Stimulated activated naive CD8-positive, alpha-beta T cell treated with anti-CD3 and anti-CD28 coated beads, Interleukin-15, amount 100 ng/mL, for 72 hours (primary cell): ENCODE results near the gene MPRIP.
"Not testable (repeated sequence)": the region's sequence is repeated elsewhere in the genome, so short reads cannot be mapped to it uniquely, and the experiment has no call there.

Experiments
- ATAC-seq: fragments of 150-1000 bp; cut with Tn5 transposase; 2 replicates; pipeline ENCODE4 v1.10.0; 2021; ENCODE audit warnings: mild to moderate bottlenecking, moderate library complexity
- DNase-seq, 2 donors: peaks; one replicate each; pipeline ENCODE4 v3.0.0; 2021 to 2022
- H3K27ac Mint-ChIP-seq, 2 donors: one replicate each; pipeline ENCODE4 v1.8.0; 2022; ENCODE audit warnings: mild to moderate bottlenecking in 2 of 2, mixed read lengths in 2 of 2, moderate library complexity in 2 of 2
- H3K27me3 Mint-ChIP-seq: one replicate; pipeline ENCODE4 v1.8.0; 2022; ENCODE audit warnings: mixed read lengths
- H3K4me1 Mint-ChIP-seq: one replicate; pipeline ENCODE4 v1.8.0; 2022; ENCODE audit warnings: mild to moderate bottlenecking, mixed read lengths
- H3K4me3 Mint-ChIP-seq, 2 donors: one replicate each; pipeline ENCODE4 v1.8.0; 2022; ENCODE audit warnings: mild to moderate bottlenecking in 2 of 2, mixed read lengths in 2 of 2, moderate library complexity in 1 of 2
- H3K9me3 Mint-ChIP-seq, 2 donors: one replicate each; pipeline ENCODE4 v1.8.0; 2022; ENCODE audit warnings: mixed read lengths in 2 of 2

Gene MPRIP, protein sequence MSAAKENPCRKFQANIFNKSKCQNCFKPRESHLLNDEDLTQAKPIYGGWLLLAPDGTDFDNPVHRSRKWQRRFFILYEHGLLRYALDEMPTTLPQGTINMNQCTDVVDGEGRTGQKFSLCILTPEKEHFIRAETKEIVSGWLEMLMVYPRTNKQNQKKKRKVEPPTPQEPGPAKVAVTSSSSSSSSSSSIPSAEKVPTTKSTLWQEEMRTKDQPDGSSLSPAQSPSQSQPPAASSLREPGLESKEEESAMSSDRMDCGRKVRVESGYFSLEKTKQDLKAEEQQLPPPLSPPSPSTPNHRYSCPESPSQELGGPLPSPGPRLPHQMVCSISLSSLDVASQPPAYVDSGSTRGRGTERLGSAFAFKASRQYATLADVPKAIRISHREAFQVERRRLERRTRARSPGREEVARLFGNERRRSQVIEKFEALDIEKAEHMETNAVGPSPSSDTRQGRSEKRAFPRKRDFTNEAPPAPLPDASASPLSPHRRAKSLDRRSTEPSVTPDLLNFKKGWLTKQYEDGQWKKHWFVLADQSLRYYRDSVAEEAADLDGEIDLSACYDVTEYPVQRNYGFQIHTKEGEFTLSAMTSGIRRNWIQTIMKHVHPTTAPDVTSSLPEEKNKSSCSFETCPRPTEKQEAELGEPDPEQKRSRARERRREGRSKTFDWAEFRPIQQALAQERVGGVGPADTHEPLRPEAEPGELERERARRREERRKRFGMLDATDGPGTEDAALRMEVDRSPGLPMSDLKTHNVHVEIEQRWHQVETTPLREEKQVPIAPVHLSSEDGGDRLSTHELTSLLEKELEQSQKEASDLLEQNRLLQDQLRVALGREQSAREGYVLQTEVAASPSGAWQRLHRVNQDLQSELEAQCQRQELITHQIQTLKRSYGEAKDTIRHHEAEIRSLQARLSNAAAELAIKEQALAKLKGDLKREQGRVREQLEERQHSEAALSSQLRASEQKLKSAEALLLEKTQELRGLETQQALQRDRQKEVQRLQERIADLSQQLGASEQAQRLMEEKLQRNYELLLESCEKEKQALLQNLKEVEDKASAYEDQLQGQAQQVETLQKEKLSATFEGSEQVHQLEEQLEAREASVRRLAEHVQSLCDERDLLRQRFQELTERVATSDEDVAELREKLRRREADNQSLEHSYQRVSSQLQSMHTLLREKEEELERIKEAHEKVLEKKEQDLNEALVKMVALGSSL (N-terminal part only)

DNA sequence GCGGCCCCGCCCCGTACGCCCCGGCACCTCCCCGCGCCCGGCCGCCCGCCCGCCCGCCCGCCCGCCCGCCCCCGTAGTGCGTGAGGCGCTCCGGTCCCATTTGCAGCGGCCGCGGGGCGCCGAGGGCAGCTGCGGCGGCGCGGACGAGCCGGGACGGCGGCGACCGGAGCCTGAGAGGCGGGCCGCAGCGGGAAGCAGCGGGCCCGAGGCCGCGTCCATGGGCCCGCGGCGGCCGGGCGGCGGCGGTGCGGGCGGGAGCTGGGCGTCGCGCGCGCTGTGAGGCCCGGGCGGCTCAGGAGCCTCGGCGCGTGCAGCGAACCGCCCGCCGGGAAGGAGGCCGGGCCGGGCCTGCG, at the start of gene MPRIP:
Gene MPRIP, plus strand, starts transcription at position 74 of the 353 bp plus-strand sequence. CDS start 392 bp downstream, outside the sequence.
- DNase-seq (no peak), ATAC-seq (peak; percentile 33)
- no peaks in the 10 kb centered on the region for H3K9me3 Mint-ChIP-seq
- H3K4me1 Mint-ChIP-seq = peaks cover 50% of the 10 kb centered on the region
- H3K27ac Mint-ChIP-seq = peak within 1 kb of the TSS; percentile 84 to 89
- peak within 1 kb of the TSS; percentile 87 to 90 for H3K4me3 Mint-ChIP-seq
- no peaks in the 10 kb centered on the region for H3K27me3 Mint-ChIP-seq

DNA sequence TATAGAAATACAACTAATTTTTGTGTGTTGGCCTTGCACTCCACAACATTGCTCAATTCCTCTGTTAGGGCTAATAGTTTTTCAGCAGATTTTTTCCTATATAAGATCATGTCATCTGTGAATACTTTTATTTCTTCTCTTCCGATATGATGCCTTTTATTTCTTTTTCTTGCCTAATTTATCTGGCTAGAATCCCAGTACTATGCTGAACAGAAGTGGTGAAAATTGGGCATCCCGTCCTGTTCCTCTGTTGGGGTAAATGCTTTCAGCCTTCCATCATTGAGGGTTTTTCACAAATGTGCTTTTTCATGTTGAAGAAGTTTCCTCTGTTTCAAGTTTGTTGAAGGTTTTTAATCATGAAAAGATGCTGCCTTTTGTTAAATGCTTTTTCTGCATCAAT, 47.6 kb upstream of the MPRIP start:
- ATAC-seq (no peak), DNase-seq (no peak)
- H3K27me3 Mint-ChIP-seq = no peaks in the 10 kb centered on the region
- H3K9me3 Mint-ChIP-seq = no peaks in the 10 kb centered on the region
- no peak overlapping the region for H3K27ac Mint-ChIP-seq
- peaks cover 19% of the 10 kb centered on the region for H3K4me1 Mint-ChIP-seq
- no peak overlapping the region for H3K4me3 Mint-ChIP-seq

DNA sequence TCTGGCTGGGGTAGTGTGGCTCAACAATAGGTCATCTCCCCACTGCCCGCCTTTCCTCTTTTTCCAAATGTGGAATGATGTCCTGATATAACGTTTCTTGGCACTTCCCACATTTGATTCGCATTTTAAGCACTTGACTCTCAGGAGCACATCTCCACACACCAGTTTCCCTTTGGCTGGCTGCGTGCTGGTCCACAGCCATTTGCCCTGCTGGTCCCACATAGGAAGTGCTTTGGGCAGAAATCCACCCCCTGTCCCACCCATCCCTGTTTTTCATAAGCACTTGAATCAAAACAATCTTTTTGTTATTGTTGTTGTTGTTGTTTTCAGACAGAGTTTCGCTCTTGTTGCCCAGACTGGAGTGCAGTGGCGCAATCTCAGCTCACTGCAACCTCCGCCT, 46.3 kb upstream of the MPRIP start:
- Mint-ChIP-seq H3K27me3 (no peaks in the 10 kb centered on the region), H3K9me3 (no peaks in the 10 kb centered on the region), H3K4me3 (no peak overlapping the region), H3K4me1 (peaks cover 7% of the 10 kb centered on the region), H3K27ac (no peak overlapping the region)
- DNase-seq (no peak), ATAC-seq (no peak)

DNA sequence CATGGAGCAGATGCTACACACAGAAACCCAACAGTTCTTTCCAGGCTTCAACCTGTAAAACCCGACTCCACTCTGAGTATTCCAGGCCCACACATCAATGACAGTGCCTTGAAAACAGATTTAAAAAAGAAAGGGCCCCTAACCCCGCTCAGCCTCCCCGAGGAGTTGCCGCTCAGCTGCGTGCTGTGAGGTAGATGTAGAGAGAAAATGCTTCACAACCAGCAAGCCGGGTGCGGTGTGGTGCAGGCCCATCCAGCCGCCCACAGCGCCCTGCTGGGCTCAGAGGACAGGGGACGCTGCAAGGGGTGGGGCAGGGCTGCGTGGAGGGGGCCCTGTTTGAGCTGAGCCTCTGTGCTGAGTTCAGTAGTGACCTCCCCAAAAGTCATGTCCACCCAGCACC, 45.5 kb upstream of the MPRIP start:
- DNase-seq, H3K4me1 Mint-ChIP-seq, H3K9me3 Mint-ChIP-seq, ATAC-seq, H3K27ac Mint-ChIP-seq, H3K27me3 Mint-ChIP-seq, H3K4me3 Mint-ChIP-seq: not testable (repeated sequence)

DNA sequence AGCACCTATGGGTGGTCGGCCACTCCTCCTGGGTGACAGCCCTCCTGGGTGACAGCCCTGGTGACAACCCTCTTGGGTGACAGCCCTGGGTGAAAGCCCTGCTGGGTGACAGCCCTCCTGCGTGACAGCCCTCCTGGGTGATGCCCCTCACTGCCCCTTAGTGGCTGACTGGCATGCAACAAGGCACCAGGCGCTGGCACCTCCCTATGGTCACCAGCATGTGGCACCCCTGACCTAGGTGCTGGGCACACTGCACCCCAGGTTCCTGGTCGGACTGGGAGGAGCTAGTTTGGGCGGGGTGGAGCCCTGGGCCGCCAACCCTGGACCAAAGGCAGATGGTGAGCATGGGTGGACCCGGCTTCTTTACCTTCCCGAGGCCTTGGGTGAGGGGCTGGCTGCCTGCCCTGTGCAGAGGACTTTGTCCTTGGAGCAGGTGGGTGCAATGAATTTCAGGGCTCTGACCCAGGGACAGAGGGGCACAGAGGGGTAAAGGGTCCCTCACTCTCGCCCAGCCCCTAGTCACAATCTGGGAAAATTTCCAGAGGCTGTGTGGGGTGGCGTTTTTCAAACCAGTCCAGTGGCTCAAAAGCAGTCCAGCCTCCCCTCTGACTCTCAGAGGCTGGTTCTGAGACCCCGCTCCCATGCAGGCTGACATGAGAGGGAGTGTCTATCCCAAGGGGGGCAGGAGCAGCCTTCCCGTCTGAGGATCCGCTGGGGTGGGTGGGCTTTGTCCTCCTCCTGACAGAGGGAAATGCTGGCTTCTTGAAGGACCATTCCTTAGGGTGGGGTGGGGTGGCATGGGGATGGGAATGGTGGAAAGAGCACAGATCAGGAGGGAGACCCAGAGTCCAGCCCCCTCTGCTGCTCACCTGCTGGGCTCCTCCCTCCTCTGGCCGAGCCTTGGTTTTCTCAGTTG, 44.5 kb upstream of the MPRIP start:
- peak; percentile 91 for ATAC-seq
- Mint-ChIP-seq H3K4me1 (peaks cover 7% of the 10 kb centered on the region), H3K9me3 (no peaks in the 10 kb centered on the region), H3K27ac (no peak overlapping the region), H3K27me3 (no peaks in the 10 kb centered on the region), H3K4me3 (no peak overlapping the region)
- DNase-seq = peak in 1 of 2 donors; percentile 86

DNA sequence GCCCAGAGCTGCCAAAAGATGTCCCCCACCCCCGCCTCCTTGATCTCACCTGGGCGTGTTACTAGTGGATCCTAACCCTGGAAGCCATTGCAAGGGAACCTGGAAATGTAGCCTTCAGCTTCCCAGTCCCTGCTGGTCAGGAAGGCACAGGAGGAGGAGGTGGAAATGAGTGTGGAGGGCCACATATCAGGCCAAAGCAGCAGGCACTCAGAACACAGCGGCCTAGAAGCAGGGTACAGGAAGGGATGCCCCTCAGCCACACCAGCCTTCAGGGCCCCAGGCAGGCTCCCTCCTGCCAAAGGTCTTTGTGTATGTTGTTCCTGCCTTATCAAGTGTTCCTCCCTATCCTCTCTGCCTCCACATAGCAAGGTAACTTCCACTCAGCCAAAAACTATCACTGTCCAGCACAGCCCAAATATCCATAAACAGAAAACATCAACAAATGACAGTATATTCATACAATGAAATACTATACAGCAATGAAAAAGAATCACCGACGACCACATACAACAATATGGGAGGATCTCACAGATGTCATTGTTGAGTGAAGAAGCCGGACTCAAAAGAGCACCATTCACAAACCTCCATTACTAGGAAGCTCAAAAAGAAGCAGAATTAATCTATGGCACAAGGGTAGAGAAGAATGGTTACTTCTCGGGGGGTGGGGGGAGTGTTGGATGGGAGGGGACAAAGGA, 42.2 kb upstream of the MPRIP start:
- Mint-ChIP-seq H3K4me1 (peaks cover 7% of the 10 kb centered on the region), H3K27me3 (no peaks in the 10 kb centered on the region), H3K4me3 (no peak overlapping the region), H3K9me3 (no peaks in the 10 kb centered on the region), H3K27ac (peak overlapping the region in 1 of 2 donors; percentile 24)
- no peak for ATAC-seq
- no peak for DNase-seq

DNA sequence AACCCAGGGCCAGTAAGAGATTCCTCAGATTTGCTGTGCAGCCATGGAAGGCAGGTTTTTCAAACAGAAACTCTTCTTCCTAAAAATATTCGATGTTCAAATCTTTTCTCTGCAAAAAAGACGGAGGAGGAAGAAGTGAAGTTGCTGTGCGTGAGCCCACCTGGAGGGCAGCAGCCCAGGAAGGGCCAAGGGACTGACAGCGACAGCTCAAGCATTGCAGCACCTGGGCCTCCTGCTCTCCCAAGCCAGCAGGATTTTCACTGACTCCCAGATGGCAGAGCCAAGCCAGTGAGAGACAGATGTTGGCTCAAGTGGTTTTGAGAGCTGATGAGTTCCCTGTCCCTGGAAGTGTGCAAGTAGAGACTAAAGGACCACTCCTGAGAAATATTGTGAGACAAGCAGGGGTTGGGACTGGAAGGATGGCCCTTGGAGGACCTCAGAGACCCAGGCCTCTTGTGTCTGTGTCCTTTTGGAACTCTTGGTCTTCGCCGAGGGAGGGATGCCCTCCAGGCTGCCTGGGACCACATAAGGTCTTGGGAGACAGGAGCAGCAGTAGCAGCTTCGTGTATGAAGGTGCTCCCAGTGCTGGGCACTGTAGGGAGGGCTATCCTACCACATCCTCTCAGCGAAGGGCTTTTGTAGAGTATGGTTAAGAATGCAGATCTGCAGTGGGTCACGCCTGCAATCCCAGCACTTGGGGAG, 41.0 kb upstream of the MPRIP start:
- no peaks in the 10 kb centered on the region for H3K27me3 Mint-ChIP-seq
- DNase-seq = peak in 1 of 2 donors; percentile 11
- peaks cover 7% of the 10 kb centered on the region for H3K4me1 Mint-ChIP-seq
- H3K27ac Mint-ChIP-seq = no peak overlapping the region
- H3K9me3 Mint-ChIP-seq = no peaks in the 10 kb centered on the region
- H3K4me3 Mint-ChIP-seq = no peak overlapping the region
- peak; percentile 2 for ATAC-seq

DNA sequence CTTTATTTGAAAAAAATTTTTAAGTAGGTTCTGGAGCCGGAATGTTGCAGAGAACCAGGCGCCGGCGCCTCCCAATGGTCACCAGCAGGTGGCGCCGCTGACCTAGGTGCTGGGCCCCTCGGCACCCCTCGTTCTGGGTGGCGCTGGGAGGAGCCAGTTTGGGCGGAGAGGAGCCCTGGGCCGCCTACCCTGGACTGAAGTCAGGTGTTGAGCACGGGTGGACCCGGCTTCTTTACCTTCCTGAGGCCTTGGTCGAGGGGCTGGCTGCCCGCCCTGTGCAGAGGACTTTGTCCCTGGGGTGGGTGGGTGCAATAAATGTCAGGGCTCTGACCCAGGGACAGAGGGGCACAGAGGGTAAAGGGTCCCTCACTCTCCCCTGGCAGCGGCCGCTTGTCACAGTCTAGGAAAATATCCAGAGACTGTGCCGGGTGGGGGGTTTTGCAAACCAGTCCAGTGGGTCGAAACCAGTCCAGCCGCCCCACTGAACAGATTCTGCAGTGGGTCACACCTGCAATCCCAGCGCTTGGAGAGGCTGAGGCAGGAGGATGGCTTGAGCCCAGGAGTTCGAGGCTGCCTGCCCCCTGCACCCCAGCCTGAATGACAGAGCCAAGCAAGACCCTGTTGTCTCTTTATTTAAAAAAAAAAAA, 40.3 kb upstream of the MPRIP start:
- Mint-ChIP-seq H3K27me3 (no peaks in the 10 kb centered on the region), H3K4me1 (peaks cover 7% of the 10 kb centered on the region), H3K9me3 (no peaks in the 10 kb centered on the region), H3K27ac (no peak overlapping the region), H3K4me3 (no peak overlapping the region)
- peak; percentile 82 for ATAC-seq
- DNase-seq = peak; percentile 75 to 76

DNA sequence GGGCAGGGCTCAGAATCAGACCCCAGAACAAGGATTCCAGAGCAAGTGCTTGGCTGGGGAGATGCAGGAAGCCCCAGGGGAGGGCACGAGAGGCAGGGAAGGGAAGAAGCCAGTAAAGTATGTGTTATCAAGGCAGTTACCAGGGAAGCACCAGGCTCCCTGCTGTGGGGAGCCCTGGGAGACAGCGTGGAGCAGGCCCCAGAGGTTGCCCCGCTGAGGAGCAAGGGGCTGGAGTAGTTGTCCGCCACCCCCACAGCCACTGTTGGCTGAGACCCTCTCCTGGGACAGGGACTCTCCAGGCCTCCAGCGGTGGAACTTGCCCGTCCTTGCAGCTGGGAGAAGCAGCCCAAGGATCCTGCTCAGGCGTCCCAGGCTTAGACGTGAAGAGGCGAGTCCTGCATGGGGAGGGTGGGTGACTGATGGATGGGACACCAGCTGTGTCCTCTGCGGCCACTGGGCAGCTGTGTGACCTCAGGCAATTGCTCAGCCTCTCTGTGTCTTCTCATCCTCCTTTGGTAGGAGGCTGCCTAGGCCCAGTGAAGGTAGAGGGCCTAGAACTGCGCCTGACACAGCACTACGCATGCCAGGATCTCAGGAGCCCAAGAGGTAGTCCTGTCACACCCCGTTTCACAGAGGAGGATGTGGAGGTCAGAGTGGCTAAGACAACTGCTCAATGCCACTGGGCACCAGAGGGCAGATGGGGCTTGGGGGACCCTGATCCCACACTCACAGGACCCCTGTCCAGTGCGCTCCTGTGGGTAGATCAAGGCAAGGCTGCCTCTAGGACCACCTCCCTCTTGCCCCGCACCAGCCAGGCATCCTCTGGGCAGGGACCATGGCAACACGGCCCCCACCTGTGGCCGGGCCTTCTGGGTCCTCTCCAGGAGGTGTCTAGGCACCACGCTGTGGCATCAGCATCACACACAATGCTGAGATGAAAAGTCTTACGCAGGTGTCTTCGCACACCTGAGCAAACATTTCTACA, 39.2 kb upstream of the MPRIP start:
- H3K4me1 Mint-ChIP-seq, H3K27ac Mint-ChIP-seq, H3K4me3 Mint-ChIP-seq, DNase-seq, H3K9me3 Mint-ChIP-seq, ATAC-seq, H3K27me3 Mint-ChIP-seq: not testable (repeated sequence)

DNA sequence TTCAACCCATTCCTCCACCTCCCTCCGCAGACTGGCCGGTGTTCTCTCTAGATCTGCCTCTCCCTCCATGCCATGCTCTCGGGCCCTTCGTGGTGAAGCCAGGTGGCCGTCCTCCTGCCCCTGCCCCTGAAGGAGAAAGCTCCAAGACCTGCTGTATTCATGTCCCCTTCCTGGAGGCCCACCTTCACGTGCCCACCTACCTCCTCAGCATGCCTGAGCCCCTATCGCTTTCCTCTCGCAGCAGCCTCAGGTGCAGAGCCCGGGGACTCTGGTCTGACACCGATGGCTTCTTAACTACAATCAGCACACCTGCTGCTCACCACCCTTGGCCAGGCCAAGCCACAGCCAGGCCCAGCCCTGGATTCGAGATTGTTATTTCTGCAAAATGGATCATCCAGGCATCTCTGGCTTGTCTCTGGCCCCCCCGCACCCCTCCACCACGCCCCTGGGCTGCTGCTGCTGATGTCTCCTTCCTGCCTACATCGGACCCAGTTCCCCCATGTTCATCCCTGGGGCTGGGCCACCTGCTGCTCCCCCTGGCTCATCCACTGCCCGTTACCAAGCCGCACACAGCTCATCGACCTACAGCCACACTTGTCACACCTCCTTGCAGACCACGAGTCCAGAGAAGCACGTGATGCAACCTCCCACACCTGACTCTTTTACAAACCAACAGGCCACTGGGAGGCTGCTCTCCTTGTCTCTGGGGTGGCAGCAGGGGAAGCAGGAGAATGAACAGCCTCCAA, 37.8 kb upstream of the MPRIP start:
- no peak overlapping the region for H3K4me3 Mint-ChIP-seq
- H3K4me1 Mint-ChIP-seq = peaks cover 7% of the 10 kb centered on the region
- H3K27me3 Mint-ChIP-seq = no peaks in the 10 kb centered on the region
- DNase-seq = no peak
- ATAC-seq = no peak
- H3K9me3 Mint-ChIP-seq = no peaks in the 10 kb centered on the region
- H3K27ac Mint-ChIP-seq = no peak overlapping the region

DNA sequence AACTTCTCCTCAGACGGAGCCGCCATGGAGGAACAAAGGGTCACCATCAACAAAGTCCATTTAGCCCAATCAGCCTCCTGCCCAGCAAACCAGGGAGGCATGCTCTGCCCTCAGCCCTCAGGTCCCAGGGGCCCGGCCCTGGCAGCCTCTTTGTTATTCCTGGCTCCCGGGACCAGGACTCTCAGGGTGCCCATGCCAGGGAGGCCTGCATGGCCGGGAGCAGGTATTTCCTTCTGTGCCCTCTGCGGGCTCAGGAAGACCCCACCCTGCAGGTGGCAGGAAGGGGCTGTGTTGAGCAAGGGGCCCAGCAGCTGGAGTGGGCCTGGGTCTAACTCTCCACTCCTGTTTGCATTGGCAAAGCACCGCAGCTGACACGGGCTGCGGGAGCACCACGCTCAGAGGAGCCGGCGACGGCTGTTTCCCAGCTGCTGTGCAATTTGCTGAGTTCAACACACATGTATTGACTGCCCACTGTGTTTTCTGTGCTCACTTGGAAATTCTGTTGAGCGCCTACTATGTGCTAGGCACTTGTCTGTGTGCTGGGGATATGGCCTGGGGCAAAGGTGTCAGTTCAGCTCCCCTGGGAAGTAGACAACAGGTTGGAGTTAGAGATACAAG, 37.2 kb upstream of the MPRIP start:
- ATAC-seq, H3K9me3 Mint-ChIP-seq, H3K27me3 Mint-ChIP-seq, H3K4me3 Mint-ChIP-seq, H3K4me1 Mint-ChIP-seq, H3K27ac Mint-ChIP-seq, DNase-seq: not testable (repeated sequence)

DNA sequence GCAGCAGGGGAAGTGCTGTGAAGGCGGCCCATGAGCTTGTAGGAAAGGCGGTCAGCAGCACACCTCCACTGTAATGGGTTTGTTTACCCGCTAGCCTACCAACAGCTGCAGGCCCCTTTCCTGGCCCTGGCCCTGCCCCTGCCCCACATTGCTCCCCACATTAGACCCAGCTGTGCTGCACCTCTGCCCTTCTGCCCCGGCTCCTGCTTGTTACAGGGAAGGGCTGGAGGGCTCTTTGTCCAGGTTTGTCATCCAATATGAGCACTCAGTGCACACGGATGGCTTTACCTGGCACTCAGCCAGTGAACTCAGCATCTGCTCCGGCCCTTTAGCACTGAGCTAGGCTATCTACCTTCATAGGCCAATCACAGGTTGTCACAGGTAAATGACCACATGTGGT, 34.4 kb upstream of the MPRIP start:
- H3K27ac Mint-ChIP-seq, H3K4me1 Mint-ChIP-seq, DNase-seq, H3K9me3 Mint-ChIP-seq, ATAC-seq, H3K27me3 Mint-ChIP-seq, H3K4me3 Mint-ChIP-seq: not testable (repeated sequence)
